ENCODE results near the gene HSH2D.

Gene HSH2D

GRCh38 chr19:16121141-16121540, 22.3 kb upstream of the HSH2D start:
- DNase-seq (ENCODE audit: low spot score), result no peak

DNA sequence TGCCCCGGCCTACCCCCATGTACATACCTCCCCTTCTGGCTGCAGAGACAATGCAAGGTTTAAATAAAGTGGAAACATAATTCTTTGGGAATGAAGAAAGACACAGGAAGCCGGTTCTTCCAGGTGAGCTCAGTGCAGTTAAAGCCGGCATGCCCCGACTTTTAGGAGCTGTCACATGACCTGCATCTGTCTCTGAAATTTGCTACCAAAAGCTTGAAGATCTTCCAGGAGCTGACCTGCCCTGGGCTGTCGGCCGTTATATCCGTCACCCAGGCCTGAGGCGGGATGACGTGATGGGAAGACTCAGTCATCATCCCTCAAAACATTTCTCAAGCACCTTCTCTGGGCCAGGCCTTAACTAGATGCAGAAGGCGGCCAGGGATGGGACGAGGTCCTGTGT, 21.5 kb upstream of the HSH2D start:
- no peak for DNase-seq (ENCODE audit: low spot score)

DNA sequence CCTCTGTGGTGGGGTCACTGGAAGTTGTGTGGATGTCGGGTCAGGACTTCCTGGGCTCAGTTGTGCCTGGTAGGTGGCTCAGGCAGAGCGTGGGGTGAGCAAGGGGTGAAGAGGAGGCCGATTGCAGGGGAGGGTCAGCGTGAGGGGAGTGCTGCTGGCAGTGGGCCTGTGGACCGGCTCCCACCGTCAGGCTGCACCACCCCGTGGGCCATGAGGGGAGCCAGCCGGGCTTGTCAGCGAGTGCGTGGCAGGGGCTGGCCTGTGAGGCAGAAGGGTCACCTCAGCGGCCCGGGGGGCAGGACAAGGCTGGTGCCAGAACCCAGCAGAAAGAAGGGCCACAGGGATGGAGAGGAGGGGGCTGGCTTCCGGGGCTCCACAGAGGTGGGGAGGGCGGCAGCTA, 18.5 kb upstream of the HSH2D start:
- DNase-seq (ENCODE audit: low spot score), result no peak

DNA sequence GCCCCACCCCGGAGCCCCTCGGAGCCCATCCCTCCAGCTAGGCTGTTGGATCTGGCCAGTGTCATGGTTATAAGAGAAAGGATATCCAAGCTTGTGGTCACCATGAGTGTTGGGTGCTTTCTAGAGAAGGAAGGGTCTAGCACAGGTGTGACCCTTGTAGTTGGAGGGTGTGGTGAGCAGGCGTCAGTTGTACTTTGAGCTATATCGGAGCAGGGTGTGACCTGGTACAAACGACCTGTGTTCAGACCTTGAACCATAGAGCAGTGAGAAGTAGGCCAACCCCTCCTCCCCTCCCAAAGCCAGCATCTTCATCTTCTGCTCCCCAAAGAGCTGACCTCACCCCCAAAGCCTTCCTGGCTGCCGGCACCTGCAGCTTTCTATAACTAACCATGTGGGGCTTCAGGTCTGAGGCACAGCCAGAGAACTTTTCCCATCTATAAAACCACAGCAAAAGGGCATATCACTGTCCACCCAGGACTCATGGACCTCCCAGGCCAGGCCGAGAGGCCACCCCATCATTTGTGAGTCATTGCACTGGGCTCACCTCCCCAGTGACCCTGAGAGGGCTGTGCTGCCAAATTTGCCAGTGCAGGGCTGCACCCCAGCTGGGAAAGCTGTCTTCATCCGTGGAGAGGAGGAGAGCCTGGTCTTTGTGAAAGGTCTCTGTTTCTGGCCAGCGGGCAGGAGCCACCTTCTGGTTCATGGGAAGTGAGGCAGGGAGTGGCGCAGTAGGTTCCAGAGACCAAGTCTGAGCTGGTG, 17.6 kb upstream of the HSH2D start:
- DNase-seq (ENCODE audit: low spot score), result no peak

DNA sequence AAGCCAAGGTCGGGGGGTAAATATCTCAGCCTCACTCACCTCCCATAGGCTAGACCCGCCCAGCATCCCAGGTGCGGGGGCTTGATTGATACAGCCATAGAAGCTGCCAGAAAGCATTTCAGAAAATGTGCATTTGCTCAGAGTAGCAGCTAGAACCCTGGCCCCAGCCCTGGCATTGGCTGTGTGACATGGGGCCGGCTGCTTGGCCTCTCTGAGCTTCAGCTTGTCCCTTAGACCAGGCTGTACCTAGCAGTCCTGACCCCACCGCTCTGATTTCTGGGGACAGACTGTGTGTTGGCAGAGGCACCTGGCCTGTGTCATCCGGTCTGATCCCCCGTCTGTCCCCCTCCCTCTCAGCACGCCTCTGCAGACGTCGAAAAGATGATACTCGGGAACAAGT, 16.4 kb upstream of the HSH2D start:
- DNase-seq (ENCODE audit: low spot score), result no peak

GRCh38 chr19:16127776-16128371, 15.6 kb upstream of the HSH2D start:
- no peak for DNase-seq (ENCODE audit: low spot score)

GRCh38 chr19:16131648-16132047, 11.8 kb upstream of the HSH2D start:
- DNase-seq (ENCODE audit: low spot score), result no peak

DNA sequence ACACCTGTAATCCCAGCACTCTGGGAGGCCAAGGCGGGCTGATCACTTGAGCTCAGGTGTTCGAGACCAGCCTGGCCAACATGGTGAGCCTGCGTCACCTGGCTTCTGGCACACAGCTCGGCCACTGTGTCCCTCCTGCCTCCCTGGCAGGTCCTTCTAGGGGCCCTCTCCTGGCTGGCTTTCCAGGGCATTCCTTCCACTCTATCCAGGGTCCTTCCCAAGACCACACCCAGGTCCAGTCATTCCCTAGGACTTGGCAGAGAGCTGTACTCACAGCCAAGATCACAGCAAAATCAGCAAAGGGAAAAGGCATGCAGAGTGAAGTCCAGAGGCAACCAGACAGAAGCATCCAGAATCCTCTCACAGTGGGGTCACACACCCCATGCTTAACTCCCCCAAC, 9.7 kb upstream of the HSH2D start:
- DNase-seq (ENCODE audit: low spot score), result no peak

- no peak for DNase-seq (ENCODE audit: low spot score)
Observed at GRCh38 chr19:16134510-16134909, 9.0 kb upstream of the HSH2D start.

GRCh38 chr19:16135430-16136127, 7.9 kb upstream of the HSH2D start:
- no peak for DNase-seq (ENCODE audit: low spot score)

DNA sequence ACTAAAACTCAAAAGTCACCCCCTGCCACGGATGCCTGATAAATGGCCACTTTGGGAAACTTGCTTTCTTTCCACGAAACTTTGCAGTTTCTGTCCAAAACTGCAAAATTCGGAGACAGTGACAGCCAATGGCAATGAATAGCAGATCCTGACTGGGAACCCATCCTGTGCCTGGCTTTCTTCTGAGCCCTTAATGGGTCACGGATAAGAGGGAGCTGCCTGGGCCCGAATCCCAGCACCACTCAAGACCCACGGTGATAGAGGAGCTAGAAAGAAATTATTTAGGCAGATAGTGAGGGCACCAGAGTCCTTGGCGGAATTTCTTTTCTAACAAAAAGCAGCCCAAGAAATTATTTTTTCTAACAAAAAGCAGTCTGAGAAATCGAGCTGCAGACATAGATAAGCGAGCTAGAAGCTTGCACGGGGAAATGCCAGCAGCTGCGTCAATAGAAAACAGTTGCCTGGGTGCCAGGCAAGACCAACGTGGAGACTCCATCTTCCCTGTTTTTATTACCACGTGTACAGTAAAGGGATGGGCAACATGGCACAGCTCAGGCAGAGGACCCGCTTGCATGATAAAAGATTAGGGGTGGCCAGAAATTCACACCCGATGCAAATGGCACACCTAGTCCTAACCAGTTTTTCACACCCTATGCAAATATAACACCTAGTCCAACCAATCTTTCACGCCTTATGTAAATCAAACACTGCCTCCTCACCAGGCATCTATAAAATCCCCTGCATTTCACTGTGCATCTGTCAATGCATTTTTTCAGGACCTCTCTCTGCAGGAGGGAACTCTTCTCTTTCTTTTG, 7.1 kb upstream of the HSH2D start:
- no peak for DNase-seq (ENCODE audit: low spot score)

- DNase-seq (ENCODE audit: low spot score), result no peak
Observed at GRCh38 chr19:16139752-16140151, 3.7 kb upstream of the HSH2D start.

DNA sequence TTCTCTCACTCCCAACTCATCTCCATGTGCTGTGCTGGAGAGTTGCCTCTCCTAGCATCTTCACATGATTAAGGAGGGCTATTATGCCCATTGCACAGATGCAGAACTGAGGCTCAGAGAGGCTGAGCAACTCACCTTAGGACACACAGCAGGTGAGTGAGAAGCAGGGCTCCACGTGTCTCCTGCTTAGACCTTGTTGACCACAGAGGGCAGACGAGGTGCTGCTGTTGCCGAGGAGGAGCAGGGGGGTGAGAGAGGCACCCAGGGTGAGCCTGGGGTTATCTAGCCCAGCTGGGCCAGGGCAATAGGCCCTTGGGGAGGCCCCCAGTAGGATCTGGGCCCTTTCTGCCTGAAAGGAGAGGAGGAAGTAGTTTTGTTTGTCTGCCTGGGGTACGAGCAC, 2.4 kb upstream of the HSH2D start:
- no peak for DNase-seq (ENCODE audit: low spot score)

DNA sequence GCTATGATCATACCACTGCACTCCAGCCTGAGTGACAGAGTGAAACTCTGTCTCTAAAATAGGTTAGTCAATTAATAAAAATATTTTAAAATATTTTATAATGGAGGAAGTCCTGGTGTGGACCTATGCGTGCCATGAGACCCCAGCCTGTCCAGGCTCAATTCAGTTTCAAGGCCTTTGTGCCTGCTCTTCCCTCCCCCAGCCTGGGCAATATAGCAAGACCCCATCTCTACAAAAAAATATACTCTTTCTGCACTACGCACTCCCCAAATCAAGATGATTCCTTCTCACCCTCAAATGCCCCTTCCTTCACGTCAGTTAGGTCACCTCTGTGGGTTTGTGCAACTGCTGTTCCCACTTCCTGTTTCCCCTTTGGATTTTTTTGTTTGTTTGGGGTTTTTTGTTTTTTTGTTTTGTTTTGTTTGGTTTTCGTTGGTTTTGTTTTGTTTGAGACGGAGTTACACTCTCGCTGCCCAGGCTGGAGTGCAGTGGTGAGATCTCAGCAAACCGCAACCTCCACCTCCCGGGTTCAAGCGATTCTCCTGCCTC, 1.4 kb upstream of the HSH2D start:
- no peak for DNase-seq (ENCODE audit: low spot score)

DNA sequence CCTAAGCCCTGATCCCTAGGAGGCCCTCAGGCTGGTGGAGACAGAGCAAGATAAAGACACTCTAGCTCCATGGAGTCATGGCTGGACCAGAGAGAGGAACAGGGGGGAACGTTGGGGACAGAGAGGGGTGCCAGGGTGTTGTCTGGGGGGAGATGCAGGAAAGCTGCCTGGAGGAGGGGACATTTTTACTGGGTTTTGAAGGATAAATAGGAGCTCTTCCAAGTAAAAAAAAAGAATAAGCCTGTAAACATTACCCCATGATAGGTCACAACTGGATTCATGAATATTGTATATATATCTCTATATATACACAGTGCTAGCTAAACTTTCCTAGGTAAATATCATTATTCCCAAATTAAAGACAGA, 714 bp downstream of the HSH2D start:
- DNase-seq (ENCODE audit: low spot score), result no peak

DNA sequence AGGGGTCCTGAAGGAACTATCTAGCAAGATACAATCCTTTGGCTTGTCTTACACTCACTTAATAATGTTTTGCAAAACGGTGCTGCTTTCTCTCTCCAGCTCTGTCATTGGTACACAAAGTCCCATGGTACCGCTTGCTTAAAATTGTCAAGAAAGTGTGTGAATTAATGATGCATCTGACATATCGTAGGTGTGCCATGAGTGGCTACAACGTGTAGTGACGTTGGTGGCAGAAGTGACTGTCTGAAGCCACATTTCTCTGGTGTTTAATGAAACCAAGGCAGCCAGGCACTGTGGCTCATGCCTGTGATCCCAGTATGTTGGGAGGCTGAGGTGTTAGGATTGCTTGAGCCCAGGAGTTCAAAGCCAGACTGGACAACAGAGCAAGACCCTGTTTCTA, 2.6 kb downstream of the HSH2D start:
- no peak for DNase-seq (ENCODE audit: low spot score)

GRCh38 chr19:16148443-16149229, 5.2 kb downstream of the HSH2D start:
- no peak for DNase-seq (ENCODE audit: low spot score)

DNA sequence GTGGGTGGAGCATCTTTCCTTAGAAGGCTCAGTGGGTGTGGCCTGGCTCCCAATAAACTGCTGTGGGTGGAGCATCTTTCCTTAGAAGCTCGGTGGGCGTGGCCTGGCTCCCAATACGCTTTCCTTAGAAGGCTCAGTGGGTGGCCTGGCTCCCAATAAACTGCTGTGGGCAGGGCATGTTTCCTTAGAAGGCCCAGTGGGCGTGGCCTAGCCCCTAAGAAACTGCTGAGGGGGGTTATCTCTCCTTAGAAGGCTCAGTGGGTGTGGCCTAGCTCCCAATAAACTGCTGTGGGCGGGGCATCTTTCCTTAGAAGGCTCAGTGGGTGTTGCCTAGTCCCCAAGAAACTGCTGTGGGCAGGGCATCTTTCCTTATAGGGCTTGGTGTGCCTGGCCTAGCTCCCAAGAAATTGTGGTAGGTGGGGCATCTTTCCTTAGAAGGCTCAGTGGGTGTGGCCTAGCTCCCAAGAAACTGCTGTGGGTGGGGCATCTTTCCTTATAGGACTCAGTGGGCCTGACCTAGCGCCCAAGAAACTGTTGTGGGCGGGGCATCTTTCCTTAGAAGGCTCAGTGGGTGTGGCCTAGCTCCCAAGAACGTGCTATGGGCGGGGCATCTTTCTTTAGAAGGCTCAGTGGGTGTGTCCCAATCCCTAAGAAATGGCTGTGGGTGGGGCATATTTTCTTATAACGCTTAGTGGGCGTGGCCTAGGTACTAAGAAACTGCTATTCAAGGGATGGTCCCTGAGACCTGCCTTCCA, 10.3 kb downstream of the HSH2D start:
- DNase-seq (ENCODE audit: low spot score), result no peak

DNA sequence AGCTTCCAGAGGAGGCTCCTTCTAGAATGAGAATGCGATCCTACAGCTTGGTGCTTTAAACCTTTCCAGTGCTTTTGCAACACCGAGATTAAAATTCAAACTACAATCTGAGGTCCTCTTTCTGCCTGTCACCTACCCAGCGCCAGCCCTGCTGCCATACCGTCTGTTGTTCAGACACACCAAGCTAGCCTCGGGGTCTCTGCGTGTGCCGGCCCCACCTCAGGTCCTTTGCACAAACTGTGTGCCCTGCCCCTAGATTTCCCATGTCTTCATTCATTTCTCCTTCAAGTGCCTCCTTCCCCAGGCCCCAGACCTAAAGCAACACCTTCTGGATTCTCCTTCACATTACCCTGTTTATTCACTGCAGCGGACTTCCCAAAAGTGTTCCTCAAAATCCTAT, 11.1 kb downstream of the HSH2D start:
- DNase-seq (ENCODE audit: low spot score), result no peak

DNA sequence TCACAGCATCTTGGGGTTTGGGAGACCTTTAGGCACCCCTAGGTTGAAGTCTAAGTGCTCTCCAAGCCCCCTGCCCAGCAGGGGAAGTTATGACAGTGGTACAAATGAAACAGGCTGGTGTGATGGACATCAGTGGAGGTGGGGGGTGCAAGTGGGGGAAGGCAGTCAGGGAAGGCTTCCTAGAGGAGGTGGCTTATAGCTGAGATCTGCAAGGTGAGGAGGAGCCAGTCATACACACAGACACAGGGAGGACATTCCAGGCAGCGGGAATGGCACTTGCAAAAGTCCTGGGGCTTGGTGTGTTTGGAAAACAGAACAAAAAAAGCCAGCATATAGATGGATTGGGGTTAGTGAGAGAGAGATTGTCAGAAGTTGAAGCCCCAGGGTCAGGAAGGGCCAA, 11.6 kb downstream of the HSH2D start:
- DNase-seq (ENCODE audit: low spot score), result no peak

- no peak for DNase-seq (ENCODE audit: low spot score)
Observed at GRCh38 chr19:16156904-16157303, 13.4 kb downstream of the HSH2D start.

Measured in CD4-positive, alpha-beta T cell treated with Interleukin-2 at 100 ng/mL for 4 hours (primary cell).